ENCODE results near the gene AGBL4.

AGBL4 gene

DNA sequence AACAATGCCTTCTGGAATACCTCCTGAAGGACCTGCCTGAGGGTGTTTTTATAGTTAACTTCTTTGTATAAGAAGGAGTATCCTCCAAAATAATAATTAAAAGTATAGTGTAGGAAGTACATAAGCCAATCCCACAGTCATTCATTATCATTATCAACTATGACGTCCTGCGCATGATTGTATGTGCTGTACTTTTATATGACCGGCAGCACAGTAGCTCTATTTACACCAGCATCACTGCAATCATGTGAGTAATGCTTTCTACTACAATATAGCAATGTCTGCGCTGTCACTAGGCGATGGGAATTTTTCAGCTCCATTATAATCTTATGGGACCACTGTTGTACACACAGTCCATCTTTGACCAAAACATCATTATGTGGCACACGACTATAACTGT lies 1319.0 kb downstream of the AGBL4 start:
- no peak for DNase-seq

DNA sequence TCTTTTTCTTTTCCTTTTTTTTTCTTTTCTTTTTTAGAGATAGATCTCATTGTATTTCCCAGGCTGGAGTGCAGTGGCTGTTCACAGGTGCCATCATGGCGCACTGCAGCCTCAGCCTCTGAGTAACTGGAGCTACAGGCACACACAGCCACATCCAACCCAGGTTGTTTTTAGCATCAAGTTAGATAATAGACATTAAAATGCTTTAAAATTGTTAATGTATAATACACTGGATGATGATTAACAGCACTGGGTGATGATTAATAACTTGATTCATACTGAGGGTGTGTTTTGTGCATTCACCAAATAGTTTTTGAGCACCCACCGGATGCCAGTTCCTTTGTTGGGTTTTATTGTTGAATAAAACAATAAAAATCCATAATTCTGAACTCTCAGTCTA lies 1322.3 kb downstream of the AGBL4 start:
- no peak for DNase-seq

DNA sequence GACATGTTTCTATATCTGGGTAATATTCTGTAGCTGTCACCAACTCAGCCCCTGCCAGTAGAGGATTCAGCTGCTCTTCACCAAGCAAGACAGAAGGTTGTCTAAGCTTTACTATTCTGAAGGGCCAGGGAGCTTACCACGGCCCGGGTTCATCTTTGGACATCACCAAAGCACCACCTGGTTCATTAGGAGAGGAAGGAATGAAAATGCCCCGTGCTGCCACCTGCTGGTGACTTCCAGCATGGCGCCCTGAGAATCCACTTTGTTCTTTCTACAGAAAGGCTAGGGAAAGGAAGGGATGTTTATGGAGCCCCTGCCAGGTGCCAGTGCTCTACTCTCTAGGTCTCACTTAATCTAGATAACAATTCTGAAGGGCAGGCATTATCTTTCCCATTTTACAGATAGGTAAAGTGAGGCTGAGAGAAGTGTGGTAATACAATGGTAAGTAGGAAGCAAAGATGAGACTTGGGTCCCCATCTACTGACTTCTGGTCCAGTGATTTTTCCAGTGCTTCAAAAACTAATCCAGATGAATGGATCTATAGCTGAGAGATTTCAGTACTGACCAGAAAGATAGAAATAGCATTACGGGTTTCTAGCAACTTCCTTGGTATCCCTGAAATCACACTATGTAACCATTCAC lies 1326.6 kb downstream of the AGBL4 start:
- DNase-seq, result peak; percentile 16

DNA sequence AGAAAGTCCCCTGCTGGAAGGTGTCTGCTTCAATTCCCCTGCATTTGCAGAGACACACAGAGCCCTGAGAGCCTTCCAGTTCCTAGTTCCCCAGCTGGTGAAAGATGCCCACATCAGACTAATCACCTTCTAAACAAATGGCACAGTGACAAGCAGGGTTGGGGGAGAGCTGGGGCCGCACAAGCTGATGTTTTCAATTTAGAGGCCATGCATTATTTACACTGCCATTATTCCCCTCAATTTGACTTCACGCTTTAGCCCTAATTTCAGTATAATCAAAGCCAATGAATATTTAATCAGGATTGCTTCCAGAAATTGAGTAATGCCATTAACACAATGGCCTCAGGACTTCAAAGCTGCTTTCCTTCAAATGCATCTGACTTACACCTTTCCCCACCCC lies 1328.6 kb downstream of the AGBL4 start:
- DNase-seq, result no peak

DNA sequence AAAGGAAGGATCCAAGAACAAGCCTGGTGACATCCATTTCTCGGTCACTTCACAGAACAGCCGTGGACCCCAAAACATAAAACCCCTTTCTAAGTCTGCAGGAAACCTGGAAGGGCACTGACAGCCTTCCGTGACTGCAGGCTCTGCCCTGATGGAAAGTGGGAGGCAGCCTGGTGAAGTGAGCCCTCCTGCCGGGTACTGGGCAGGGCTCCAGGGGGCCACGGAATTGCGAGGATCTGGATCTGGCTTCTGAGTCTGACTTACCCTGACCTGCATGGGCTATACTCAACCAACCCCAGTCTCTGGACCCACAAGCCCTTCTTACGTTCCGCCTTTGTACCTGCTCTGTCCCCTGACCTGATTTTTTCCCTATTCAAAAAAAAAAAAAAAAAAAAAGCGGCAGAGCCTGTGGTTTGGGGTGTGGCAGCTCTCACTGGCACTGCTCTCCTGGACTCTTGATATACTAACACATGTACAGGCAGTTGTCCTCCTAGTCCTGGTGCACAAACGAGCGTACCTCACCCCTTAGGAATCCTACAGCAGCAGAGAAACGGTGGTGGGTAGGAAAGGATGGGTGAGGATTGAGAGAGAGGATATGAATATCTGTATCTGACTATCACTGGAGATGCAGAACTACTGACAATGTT lies 1330.0 kb downstream of the AGBL4 start:
- DNase-seq, result no peak

DNA sequence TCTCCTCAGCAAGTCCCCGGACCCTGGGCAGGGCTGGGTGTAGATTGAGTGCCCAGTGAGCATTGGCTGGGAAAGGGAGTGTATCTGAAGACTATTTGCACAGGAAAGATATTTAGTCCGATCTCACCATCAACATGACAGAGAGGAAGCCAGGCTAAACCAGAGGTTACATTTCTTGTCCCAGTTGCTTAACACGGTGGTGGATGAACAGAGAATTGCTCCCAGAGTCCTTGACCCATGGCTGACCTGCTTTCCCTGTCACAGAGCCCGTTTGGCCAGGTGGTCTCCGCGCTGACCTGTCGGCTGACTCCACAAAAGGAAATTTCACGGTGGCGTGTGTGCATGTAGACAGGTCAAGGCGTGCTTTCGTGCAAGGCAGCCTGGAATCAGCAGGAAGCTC lies 1330.6 kb downstream of the AGBL4 start:
- DNase-seq, result no peak

DNA sequence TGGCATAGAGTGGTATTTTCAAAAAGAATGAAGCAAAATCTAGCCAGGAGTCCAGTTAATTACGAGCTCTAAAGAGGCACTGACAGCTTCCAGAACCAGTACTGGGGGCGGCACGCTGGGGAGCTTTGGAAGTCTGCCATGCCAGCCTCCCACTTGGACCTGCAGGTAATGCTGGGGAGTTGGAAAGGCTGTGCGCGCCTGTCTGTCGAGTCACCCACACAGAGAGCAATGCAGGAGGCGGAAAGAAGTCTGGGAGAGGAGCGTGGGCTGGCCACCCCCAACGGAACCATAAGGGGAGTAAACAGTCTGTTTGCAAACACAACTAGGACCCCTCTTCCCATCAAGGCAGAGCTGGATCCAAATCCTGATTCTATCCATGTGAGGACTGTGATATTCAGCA lies 1331.5 kb downstream of the AGBL4 start:
- DNase-seq, result no peak

DNA sequence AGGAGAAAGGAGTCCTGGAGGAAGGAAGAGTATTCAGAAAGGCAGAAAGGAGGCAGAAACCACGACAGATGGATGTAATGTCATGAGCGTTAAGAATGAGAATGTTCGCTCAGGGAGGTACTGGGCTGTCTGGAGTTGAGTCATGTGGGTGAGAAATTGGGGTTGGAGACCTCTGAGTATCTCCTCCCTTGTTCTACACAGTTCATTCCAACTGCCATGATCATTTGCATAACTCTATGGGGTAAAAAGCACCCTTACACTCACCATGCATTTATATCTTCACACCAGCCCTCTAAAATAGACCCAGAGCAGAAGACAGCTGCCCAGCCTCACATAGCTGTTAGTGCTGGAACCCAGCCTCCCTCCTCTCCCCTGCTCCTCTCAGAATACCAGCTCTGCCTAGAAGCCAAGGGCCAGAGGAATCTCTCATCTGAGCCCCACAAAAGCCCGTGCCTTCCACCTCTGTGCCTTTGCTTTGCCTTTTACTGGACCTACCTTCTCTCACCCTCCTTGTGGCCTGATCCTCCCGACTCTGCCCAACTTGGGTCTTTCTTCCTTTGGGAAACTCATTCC lies 1332.2 kb downstream of the AGBL4 start:
- no peak for DNase-seq

DNA sequence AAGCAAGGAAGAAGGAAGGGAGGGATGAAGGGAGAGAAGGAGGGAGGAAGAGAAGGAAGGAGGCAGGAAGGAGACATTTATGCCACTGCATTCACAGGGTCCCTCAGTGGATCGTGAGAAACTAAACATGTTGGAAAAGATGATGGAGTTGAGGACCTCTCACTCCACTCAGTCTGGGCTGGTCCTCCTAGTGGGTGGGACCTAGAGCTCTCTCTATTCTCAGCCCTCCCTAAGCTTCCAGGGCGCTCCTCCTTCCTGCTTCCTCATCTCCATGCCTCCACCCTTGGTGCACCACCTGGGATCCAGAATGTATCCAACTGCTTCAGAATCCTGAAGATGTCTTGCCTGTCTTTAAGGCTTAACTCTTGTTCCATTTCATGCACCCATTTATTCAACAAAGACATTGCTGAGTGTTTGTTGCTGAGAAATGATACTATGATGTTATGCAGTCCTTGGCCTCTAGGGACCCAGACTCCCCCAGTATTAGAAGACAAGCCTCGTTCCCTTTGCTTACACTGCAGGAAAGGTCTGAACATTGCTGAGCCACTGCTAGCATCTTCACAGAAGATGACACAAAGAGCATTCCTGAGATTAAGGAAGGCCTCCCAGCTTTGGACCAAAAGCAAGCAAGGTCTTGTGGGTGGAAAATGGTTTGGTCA lies 1335.5 kb downstream of the AGBL4 start:
- no peak for DNase-seq

DNA sequence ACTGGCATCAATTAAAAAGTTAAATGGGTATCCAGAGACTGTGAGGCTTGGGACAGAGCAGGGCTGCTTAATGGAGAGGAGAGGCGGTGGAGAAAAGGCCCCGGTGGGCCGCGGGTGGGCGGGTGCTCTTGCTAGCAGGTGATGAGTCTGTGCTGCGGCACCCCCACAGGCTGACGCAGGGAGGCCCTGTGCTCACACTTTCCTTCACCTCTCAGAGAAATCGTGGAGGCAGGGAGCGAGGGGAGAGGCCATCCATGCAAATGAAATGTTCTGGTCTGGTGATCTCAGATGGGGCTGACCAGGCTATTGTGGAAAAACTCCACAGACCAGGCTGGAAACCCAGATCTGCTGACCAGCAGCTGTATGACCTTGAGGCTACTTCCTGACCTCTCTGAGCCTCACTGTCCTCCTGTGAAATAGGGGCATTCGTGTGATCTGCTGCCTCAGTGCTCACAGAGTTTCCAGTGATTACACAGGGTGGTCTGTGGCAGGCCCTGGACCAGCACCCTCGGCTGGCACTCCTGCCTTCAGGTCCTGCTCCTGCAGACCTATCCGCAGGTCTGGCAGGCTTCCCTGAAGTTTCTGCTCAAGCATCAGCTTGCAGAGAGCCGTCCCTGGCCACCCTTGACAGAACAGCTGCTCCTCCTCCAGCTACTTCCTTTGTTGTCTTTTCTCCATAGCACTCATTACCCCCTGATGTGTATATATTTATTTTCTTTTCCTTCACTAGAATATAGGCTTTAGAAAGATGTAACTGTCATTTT lies 1336.3 kb downstream of the AGBL4 start:
- no peak for DNase-seq

DNA sequence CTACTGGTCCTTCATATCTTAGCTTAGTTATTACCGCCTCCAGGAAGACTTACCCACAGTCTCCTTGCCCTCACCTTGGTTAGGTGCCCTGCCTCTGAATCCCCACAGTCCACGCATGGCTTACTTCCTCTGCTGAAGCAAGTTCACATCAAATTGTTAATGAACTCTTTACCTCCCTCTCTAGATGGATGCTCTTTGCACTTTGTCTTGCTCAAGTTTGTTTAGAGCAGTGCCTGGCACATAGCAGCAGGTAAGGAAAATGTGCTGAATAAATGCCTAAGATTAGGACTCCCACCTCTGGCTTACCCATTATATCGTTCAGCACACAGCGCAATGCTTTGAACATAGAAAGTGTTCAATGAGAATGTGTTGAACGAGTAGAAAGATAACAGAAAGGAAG lies 1337.6 kb downstream of the AGBL4 start:
- no peak for DNase-seq

DNA sequence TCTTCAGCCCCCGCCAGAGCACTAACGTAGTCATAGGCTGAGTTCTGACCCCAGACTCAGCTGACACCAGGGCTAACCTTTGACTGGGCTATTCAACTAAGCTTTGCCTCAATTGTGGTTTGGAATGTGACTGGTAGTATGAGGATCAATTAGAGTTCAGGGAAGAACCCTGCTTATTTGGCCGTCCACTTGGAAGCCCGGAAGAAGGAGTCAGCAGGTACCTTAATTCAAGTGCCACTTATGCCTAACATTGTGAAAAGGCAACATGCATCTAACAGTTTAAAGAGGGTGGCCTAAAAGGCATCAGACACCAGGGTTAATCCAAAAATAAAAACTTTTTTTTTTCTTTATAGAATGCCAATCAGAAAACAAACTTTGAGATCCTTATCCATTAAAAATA lies 1339.4 kb downstream of the AGBL4 start:
- no peak for DNase-seq

DNA sequence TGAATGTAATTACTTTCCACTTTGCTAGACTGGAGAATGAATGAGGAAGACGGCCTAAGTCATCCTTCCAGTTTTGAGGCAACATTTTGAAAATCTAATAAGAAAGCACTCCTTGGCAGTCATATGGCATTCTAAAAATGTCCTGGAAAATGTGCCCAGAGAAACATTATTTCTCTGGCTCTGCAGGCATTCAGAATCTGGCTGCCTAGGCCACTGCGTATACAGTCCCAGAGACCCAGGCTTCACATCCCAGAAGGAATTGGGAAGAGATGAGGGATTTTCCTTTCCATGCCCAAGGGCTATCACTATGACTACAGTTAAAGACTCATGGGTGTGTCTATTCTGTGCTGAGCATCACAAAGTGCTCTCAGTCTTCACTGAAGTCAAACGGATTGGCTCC lies 1339.9 kb downstream of the AGBL4 start:
- no peak for DNase-seq

DNA sequence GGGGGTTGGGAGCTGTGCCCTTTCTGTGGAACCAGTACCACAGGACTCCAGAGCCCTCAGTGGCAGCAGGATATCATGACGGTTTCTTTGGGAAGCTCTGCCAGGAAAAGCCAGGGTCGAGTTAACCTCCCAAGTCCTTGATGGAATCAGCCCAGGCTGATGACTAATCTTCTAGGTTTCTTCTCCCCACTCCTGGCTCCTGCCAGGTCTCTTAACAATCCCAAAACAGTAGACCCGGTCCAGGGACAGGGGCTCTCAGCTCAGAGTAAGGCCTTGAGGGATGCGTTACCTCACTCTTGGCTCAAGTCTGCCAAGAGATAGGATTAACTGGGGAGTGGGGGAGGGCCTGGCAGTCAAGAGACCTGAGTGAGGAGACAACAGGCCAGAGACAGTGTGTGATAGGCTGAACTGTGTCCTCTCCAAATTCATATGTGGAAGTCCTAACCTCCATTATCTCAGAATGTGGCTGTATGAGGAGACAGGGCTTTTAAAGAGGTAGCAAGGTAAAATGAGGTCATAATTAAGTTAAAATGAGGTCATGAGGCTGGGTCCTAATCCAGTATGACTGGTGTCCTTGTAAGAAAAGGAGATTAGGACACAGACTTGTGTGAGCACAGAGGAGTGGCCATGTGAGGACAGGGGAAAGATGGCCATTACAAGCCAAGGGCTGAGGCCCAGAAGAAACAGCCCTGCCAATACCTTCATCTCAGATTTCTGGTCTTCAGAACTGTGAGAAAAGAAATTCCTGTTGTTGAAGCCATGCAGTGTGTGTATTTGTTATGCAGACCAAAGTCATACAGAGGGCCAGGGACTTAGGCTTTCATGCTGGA lies 1342.1 kb downstream of the AGBL4 start:
- DNase-seq, result no peak

DNA sequence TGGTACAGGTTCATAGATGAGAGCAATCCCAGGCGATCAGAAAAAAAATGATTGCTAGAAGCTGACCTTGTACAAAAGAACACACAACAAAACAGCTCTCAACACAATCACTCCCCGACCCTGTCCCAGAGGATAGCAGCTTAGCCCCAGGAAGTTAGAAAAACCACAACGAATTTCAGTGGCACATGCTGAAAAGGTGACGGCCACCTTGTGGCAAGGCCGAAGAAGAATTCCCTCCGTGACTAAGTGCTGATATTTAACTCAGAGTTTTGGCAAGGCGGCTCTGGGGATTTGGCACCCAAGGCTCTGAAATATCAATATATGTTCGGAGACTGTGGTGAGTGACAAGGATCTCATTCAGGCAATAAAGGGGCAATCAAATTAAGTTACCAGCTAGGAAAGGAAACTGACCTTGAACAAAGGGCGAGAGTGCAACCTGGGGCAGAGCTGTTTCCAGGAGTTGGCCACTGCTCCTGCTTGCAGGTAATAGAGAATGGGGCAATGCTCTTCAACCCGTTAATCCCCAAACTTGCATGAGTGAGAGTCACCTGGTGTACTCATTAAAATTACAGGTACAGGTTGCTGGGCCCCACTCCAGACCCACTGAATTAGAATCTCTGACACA lies 1343.2 kb downstream of the AGBL4 start:
- no peak for DNase-seq

DNA sequence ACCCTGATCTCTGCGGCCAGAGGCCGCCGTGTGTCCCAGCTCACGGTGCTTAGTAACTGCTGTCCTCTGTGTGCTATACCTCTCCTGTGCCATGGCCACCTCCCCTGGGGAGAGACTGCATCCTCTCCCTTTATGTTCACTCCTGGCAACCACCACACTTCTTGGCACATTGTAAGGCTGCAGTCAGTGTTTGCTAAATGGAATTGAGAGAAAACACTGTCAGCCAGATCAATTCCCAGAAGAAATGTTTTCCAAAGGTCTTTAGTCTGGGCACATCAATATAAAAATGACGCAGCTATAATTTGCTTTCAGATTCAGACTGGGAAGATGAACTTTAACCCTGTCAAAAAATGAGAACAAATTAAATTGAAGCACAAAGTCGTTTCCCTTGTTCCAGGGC lies 1343.9 kb downstream of the AGBL4 start:
- DNase-seq, result no peak

DNA sequence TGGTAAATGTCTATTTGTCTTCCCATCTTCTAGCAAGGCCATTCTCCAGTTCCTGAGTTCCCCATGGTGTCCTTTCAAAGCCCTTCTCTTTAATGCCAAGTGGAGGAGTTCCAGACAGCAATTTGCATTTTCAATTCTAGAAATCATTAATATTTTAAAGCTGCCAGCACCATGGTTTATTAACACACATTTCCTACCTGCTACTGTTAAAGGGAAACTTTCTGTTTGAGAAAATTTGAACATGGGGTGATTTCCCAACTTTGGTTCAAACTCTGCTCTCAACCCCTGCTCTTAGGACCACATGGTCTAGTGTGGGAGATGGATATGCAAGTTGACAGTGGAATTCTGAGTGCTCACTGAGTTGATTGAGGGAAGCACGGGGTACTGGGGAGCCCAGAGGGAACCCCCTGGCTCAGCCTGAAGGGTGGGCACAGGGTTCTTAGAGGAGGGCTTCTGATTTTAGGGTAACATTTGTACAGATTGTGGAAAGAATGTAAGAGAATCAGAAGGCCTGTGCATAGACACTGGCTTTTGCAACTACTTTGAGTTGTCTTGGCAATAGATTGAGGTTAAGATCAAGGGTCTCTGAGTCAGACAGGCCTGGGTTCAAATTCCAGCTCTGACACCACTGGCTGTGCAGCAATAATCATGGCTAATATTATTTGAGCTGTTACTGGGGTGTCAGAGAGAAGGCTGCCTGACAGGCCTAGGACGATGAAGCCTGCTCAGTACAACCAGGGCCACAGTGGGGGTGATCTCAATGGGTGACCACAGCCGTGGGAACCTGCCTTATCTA lies 1344.8 kb downstream of the AGBL4 start:
- DNase-seq, result no peak

DNA sequence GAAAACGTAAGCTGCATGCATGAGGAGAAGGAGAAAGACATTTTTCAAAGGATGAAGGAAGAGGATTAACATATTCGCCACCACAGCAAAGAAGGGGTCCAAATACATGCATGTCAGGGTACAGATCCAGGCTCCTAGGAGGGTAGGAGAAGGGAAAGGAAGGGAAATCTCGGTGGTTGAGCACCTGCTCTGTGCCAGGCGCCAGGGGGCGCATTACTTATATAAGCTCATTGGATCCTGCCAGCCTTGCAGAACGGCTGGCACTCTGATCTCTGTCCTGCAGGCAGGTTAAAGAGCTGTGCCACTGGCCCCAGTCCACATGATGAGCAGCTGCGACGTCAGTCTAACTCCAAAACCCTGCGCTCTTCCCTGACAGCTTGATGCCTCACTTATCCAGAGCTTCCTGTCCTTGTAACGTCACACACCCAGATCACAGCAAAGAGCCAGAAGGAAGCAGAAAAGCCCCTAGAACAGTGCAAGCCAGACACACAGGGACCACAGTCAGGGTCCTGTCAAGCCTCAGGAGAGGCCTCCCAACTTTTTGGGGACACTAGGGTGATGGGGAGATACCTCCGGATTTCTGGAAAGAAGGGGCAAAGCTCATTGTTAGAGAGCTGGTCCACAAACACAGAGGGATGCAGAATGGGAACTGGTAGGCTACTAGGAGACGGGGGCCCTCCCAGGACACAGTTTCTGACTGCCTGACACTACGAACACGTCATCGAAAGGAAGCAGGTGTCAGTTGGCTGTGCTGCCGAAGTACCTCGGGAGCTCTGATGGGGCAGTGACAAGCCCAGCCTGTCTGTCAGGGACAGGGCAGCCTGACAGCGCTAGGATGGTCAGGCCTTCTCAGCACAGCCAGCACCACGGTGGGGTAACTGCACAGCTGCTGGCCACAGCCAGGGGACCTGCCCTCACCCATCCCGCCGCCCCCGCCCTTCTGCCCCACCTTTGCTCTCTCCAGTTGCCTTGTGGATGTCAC lies 1346.2 kb downstream of the AGBL4 start:
- no peak for DNase-seq

DNA sequence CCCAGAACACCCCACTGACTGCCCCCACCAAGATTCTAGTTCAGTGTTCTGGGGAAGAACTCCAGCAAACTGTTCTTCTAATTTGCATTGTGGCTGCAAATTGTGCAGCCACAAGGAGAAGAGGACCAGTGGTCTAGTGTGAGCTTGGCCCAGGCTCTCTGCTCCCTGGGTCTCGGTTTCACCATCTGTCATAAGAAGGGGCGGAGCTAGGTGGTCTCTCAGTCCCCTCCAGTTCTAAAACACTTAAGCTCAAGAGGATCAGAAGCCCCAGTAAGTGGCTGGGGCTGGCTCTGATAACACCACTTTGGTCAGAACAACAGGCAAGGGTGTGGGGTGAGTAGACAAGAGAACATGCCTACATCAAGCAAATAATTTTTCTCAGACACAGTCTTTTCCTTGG lies 1346.9 kb downstream of the AGBL4 start:
- no peak for DNase-seq

DNA sequence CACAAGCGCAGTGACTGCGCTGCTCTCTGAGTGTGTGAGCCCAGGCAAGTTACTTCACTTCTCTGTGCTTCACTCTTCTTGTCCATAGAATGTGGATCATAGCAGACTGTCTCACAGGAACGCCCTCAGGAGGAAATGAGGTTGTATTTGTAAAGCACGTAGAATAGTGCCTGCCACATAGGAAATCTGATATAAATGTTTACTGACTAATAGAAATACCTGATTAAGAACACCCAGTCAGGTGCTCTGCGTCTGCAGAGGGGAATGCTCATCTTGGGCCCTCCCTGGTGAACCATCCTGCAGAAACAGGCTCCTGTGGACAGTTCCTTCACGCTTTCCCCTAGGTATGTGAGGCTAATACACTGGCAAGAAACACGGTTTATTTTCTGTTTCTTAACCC lies 1347.4 kb downstream of the AGBL4 start:
- DNase-seq, result no peak
